Activated CD4-positive, alpha-beta T cell treated with anti-CD3 and anti-CD28 coated beads, Interleukin-2, Interleukin-6, amounts not matched to agents 100 ng/mL and 50 ng/mL, durations not matched to agents 16 hours and 8 hours (primary cell): ENCODE measurements around the gene CACNG3.
A peak's percentile ranks its signal among the peaks of the same experiment; 100 is the strongest.
"Not testable (repeated sequence)": the region's sequence is repeated elsewhere in the genome, so short reads cannot be mapped to it uniquely, and the experiment has no call there.

ENCODE experiments used
- DNase-seq: peaks from one replicate; pipeline ENCODE4 v3.0.0-alpha.2; 2020

The CACNG3 gene

DNA sequence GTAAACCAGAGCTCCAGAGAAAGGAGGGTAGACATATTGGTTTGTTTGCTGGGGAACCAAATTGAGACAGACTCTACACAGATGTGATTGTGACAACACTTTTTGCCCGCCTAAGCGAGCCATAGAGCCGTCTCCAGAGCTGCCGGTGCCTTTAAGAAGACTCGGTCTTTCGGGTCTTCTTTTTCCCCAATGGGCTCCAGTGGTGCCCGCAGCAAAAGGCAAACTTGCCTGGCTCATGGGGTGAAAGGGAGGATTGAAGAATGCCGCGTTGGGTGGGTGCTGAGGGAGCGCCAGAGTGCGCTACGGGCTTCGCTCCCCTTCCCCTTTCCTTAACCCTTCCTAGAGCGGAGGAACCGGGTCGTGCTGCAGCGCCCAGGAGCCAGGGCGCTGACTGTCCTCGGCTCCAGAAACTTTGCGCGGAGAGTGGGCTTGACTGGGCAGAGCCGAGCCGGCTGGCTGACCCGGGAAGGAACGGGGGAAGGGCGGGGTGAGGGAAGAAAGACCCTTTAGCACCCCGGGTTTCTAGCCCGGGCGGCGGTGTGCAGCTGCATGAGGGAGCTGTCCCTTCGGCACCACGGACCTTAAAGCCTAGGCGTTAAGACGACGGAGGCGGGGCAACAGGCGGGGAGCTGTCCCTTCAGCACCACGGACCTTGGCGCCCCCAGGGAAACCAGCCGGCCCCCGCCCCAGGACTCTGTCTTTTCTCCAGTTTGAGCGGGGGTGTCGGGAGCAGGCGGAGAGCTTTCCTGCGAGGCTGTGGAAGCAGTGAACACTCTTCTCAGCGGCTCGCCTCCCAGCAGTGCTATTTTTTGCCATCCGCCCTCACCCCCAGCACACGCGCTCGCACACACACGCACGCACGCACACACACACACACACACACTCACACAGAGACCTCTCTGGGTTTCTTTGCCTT lies at the start of gene CACNG3:
TSS of gene CACNG3 (plus strand) at position 880 of the 916 bp plus-strand sequence. CDS start 420 bp downstream, outside the sequence.
- peak; percentile 62 for DNase-seq

DNA sequence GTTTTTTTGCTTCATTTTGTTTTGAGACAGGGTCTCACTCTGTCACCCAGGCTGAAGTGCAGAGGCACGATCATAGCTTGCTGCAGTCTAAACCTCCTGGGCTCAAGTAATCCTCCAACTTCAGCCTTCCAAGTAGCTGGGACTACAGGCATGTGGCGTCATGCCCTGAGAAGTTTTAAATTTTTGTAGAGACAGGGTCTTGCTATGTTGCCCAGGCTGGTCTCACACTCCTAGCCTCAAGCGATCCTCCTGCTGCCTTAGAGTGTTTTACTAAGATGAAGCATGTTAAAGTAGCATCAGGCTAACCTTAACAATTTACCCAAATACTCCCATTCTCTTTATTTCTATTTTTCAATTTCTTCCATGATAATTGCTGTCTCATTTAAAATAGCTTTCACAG lies 49.2 kb upstream of the CACNG3 start:
- no peak for DNase-seq

DNA sequence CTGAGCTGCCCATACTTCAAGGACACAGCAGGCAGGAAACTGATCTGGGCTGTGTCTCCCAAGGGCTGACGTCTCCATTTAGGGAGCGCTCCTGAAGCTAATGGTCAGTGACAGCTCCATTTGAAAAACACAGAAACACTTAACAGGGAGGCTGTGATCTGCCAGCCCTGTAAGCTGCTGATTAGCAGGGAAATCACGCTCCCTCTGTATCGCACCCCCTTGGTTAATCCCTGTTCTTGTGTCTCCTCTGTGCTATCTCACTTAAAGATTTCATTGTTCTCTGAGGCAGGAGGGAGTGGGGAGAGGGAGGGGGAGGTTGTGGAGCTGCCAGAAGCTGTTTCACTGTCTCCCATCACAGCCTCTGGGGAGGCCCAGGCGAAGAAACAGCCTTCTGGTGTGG lies 47.4 kb upstream of the CACNG3 start:
- DNase-seq = no peak

DNA sequence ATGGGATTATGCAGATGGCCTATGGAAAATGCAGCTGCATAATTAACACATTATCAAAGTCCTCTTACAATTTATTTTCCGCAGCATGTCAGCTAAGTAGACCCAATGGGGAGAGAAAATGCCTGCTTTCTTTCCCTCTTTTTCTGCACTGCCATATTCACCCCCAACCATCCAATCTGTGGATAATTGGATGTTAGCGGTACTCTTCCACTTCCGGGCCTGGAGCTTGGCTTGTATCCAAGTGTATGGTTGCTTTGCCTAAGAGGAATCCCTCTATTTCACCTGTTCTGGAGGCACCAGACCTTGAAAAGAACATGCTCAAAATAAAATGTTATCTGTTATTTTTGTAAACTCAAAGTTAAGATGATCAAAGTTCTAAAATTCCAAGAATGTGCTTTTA lies 41.1 kb upstream of the CACNG3 start:
- DNase-seq = no peak

DNA sequence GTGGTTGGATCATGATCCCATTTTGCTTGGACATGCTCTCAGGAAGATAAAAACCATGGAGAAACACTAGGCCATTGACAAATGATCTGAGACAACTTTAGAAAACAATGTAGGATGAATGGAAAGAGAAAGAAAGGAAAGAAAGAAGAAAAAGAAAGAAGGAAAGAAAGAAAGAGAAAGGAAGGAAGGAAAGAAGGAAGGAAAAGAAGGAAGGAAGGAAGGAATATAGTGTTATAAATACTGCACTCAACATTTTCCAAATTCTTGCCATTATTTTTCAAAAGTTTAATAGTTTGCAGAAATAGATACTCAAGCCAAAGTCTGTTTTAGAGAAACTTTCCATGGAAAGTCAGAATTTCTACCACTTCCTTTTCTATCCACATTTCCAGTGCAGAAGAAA lies 39.2 kb upstream of the CACNG3 start:
- no peak for DNase-seq

DNA sequence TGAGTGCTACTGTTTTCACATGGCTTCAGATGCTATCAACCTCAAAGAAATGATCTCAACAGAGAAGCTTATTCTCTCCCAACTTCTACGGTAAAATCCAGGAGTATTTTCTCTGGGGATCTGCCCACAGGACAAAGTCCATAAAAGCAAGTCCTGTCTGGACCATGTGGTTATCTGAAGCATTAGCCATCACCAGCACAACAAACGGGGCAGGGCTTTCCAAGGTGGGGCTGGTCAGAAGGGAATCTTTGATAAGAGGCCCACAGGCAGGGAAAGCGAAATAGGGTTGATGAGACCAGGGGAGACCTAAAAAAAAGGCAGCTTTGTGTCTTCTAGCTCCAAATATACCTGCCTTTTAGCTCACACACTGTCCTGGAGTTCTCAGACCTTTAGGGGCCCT lies 38.7 kb upstream of the CACNG3 start:
- DNase-seq = no peak

DNA sequence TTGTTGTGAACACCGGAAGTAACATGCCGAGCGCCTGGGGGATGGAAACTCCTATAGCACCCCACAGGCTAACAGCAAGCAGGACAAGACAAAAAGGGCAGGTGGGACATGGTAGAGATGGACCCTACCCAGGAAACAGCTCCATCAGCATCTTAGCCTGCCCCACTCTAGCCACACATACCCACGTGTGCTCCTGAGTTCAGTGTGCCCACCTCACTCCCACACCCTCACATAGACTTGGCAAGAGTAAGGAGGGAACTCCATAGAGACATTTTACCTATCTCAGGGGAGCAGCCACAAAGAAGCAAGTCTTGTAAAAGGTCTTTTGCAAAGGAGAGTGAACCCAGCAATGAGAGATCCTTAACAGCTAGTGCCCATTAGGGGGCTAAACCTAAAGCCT lies 37.8 kb upstream of the CACNG3 start:
- no peak for DNase-seq

DNA sequence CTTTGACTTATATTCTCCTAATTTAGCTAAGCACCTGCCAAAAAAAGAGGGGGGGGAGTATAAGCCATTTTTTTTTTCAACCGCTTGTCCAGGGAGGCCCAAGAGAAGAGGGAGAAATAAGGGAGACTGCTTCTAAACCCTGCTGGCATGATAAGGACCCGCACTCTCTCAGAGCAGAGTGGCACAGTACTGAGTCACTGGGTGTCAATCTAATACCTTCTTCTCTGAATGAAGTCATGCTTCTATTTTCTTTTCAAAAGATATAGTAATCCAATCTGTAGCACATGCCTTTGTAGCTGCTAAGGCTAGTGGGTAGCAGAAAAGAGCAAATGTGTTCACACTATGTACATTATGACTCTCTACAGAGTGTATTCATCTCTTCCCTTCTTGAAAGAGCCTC lies 34.9 kb upstream of the CACNG3 start:
- no peak for DNase-seq

DNA sequence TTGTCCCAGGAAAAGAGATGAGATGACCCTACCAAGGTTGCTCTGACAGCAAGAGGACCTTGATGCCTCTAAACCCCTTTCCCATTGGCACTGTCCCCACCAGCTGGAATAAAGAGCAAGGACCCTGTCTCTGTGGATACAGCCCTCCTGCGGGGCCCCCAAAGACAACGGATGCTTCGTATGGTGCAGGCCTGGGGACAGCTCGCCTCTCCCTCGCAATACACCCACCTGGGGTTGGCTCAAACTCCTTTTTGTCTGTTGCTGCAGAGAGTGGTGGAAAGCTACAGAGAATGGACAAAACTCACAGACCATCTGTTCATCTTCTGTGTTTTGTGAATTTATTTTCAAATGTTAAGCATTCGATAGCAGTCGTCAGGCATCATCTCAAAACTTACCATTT lies 27.6 kb upstream of the CACNG3 start:
- DNase-seq = no peak

DNA sequence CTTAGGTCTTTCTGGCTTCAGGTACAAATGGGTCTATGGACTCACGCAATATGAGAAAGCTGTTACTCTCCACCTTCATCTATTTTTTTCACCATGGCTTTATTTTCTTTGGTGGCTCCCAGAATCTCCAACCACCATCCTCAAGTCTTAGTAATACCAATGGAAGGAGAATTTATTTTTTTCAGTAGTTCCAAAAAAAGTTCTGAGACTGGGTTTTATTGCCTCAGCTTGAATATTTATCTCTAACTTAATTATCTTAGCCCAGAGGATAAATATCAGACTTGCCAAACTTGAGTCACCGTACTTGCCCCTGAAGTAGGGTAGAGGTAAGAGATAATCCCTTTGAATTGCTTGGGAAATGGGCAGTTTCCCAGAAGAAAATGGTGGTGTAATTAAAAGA lies 23.2 kb upstream of the CACNG3 start:
- DNase-seq = no peak

DNA sequence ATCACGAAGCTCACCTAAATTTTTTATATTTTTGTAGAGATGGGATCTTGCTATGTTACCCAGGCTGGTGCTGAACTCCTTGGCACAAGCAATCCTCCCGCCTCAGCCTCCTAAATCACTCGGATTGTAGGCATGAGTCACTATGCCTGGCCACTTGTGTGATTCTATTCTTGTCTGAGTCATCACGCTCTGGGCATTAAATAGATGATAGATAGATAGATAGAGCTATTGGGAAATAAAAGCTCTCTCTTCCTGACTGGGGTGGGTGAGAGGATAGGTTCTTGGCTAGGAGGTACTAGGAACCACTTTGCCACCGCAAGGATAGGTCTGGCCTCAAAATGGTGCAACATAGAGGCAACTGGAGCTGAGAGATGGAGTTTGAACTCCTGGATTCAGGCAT lies 21.4 kb upstream of the CACNG3 start:
- DNase-seq = no peak

DNA sequence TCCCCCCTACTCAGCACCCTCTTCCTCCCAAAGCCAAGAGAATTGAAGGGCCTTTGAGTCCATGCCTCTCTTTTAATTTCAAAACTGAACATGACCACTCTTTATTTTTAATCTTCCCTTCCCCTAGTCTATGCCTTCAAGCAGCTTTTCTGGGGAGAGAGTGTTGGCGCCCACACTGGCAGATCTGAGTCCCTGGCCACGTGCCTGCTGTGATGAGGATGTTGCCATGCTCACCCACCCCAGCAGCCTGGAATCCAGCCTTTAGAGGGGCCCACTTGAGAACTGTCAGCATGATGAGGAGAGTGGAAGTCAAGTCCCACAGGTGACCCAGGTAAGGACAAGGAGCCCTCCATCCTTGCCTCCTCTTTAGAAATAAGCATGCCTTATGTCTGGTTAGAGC lies 20.3 kb upstream of the CACNG3 start:
- no peak for DNase-seq

DNA sequence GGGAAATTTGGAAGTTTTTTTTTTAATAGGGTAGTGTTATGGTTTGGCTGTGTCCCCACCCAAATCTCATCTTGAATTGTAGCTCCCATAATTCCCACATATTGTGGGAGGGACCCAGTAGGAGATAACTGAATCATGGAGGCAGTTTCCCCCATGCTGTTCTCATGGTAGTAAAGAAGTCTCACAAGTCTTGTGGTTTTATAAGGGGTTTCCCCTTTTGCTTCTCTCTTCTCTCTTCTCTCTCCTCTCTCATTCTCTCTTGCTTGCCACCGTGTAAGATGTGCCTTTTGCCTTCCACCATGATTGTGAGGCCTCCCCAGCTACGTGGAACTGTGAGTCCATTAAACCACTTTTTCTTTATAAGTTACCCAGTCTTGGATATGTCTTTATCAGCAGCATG lies 17.3 kb upstream of the CACNG3 start:
- not testable (repeated sequence) for DNase-seq

DNA sequence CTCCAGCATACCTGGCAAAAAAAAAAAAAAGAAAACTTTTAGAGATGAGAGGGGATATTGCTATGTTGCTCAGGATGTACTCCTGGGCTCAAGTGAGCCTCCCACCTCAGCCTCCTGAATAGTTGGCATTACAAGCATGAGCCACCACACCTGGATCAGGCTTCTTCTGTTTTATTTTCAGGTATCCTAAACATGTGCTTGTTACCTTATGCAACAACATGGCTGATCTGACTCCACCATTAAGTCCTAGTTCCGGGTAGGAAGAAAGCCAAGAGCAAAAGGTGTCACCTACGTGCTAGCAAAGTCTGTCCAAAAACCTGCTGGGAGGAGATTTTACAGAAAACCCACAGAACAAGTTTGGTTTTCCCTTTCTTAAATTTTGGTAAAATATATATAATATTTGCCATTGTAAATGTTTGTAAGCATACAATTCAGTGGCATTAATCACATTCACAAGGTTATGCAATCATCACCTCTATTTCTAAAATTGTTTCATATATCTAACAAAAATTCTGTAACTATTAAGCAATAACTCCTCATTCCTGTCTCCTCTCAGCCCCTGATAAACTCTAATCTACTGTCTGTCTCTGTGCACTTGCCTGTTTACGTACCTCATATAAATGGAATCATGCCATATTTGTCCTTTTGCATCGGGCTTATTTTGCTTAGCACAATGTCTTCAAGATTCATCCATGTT lies 9.1 kb upstream of the CACNG3 start:
- no peak for DNase-seq

DNA sequence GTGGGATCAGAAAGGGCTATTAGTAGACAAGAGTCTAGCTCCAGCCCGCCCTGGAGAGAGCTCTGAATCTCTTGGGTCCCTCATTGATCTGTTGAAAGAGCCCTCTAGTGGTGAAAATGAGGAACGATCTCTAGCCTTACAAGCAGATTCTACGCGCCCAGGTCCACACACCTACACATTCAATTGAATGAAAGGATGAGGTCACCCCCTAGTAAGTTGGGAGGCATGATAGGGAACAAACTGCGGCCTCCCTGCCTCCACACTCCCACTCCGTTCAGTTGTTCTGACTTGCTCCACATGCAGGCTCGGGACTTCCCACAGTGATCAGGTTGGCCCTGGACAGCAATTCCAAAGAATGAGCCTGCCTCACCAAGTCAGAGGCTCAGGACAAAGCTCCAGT lies 2.9 kb upstream of the CACNG3 start:
- DNase-seq = peak; percentile 66

DNA sequence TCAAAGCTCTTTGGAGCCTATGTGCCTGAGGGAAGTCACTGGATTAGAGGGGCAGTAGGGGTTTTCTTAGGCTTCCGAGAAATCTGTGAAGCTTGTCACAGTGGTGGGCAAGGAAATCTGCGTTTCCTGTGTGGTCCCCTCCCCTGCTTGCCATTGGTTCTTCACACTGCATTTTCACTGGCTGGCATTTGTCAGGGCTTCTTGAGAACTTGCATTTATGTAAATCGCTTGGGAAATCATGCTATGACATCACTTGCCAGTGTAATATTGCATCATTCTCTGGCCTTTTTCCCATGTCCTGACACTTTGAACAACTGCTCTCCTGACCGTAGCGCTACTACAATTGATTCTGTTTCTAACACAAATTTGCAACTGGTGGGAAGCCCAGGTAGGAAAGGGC lies 1.8 kb downstream of the CACNG3 start:
- DNase-seq = no peak

DNA sequence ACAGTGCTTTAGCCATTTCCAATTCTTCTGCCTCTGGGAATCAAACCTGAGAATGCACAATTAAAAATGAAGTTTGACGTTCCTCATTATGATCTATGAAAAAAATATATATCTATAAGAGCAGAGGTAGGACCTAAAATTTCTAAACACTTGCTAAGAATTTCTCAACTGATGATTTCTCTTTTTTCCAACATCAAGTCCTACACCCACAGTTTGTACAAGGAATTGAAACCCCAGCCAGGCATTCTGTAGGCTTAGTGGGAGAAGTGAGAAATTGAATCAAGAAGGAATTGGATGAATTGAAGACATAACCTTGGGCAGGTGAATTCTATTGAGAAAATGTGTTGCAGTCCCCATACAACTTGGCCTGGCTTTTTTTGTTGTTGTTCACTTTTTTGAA lies 2.7 kb downstream of the CACNG3 start:
- DNase-seq = no peak

DNA sequence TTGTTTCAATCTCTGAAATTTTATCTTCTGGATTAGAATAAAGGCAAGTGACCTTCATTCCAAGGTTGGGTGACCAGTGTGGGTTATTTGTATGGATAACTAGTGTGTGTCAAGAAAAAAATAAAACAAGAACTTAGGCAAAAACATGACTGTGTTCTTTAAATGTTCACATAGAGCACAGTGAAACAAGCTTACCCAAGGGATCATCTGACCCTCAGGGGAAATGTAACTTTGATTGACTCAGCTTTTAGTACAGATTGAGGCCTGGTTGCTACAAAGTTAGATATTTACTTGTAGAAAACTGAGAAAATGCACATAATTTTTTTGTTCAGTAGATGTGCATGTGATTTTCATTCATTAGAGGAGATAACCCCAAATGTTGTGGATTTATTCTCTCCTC lies 6.7 kb downstream of the CACNG3 start:
- no peak for DNase-seq

DNA sequence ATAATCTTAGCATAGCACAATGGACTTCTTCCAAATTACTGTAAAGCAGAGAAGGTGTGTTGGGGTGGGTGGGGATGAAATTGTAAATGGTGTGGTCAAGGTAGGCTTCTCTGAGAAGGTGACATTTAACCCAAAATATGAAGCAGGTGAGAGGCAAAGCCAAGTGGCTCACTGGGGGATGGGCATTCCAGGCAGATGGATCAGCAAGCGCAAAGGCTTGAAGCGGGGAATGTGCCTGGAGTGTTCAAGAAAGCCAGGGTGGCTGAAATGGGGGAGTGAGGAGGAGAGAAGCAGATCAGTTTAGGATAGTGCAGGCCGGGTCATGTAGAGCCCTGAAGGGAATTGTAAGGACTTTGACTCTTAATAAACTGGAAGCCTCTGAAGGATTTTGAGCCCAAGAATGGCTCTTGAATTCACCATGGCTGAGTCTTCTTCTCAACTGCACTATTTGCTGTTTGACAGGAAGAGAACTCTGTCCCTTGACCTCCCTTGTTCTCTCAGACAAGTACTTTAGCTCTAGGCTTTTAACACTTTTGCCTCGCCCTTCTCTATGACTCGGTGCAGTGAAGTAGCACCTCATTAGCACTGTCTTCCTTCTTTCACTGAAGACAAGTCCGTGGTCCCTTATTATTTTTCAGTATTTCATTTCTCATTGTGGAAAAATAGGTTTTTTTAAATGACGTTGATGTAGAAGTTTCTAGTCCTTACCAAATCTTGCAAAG lies 14.7 kb downstream of the CACNG3 start:
- DNase-seq = no peak

DNA sequence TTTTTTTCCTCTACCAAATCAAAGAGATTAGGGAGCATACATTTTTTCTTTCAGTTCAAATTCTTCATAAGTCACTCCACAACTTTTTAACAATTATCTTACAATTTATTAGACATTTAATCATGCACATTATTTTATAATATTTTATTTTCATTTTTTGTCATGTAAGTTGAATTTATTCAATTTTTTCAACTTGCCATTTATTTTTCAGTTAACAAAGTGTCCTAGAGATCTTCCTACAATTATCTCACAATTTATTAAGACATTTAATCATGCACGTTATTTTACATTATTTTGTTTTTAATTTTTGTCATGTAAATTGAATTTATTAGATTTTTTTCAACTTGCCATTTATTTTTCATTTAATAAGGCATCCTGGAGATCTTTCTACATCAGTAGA lies 16.2 kb downstream of the CACNG3 start:
- DNase-seq = no peak

DNA sequence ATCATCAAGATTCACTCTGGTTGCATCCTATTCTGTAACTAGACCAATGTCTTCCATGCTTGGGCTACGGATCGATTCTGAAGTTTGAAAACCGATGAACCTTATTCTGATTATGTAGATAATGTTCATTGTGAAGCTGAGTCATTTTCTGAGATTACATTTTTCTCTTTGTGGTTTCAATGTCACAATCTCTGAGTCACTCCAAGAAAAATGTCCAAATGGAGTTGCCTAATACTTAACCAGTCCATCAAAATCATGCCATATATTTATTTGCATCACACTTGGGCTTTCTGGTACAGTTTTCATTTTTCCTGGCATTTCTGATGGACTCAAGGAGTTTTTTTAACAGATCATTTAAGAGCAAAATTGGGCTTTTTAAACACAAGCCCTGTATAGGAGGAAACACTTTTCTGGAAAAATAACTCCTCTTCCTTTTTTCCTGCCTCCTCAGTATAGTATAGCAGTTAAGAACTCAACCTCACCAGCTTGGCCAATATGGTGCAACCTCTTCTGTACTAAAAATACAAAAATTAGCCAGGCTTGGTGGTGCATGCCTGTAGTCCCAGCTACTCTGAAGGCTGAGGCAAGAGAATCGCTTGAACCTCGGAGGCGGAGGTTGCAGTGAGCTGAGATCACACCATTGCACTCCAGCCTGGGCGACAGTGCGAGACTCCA lies 17.5 kb downstream of the CACNG3 start:
- peak; percentile 14 for DNase-seq

DNA sequence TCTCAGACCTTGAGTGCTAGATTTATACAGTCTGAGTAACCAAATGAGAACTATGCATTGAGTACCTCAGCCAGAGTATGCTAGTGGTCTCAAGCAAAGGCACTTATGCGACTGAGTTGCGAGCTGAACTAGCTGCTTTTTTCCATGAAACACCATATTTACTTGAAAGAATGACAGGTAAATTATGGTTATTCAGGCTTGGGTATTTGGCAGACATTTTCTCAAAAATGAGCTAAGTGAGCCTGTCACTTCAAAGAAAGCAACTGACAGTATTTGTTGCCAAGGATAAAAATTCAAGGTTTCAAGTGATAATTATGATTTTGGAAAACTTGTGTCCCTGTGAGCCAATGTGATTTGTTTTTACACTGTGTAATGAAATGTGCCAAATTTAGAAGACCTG lies 19.3 kb downstream of the CACNG3 start:
- DNase-seq = no peak

DNA sequence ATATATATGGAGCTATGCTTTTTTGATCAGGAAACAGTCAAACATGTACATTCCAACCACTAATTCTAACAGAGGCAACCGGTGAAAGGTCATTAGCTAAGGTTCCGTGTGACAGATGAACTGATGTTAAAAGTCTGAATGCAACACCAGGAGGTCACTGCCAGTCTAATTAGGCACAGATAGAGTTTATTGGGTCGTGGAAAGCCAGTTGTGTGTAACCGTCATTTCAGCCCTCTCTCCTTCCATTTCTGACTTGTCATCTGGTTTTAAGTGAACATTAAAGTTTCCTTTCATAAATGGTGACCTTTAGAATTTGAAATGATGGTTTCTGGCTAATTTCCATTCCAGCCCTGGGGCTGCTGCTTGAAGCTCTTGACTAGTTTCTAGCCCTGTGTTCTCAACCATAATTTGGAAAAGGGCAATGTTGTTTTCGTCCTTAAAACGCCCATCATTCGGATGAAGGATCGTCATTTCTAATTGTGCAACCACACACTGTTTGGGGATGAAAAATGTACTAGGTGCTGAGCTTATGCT lies 23.9 kb downstream of the CACNG3 start:
- DNase-seq = no peak
